ENCODE data around the gene RBMS3. TPM values are rescaled to one million over a fixed set of nuclear protein-coding genes. Genes with fewer than 3 reads are reported as not detected.

Gene RBMS3
- total RNA-seq, 1 experiment from 2014 or later, result 5.9 TPM

DNA sequence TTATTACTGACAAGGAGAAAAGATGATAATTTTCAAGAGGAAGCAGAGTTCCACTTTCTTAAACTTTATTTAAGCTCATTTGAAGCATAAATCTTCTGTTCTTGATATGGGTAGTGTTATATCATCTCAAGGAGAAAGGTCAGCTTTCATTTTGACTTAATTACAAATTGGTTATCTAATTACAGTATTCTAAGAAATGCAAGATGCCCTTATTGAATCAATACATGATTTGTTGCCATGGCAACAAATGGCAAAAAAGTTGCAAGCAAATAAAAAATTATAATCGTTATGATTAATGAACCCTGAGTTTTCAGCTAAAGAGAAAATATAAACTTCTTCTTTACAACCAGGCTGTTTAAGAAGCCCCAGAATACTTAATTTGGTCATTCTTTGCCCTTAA is 622.7 kb downstream of the RBMS3 start:
- Histone ChIP-seq H3K27ac (ENCODE audit: low read depth, low read length, poor library complexity, severe bottlenecking) (no peak overlapping the region), H3K27me3 (replicated peaks; ENCODE audit: insufficient read depth, low read depth, low read length, poor library complexity) (no peaks in the 10 kb centered on the region), H3K36me3 (ENCODE audit: insufficient read depth, low read length, poor library complexity, severe bottlenecking) (no peaks in the 10 kb centered on the region), H3K4me3 (ENCODE audit: low read depth, low read length, poor library complexity, severe bottlenecking) (no peak overlapping the region), H3K9me3 (ENCODE audit: low read depth, low read length, poor library complexity, severe bottlenecking) (no peaks in the 10 kb centered on the region), H3K4me1 (ENCODE audit: insufficient read depth, low read length, poor library complexity, severe bottlenecking) (peaks cover 3% of the 10 kb centered on the region)
- no TSS peak for BruUV-seq (replicated peaks)
- intact Hi-C loops (cut with micrococcal nuclease; ENCODE audit: unreplicated experiment), result no loop called here
- DNase-seq (ENCODE audit: low spot score), result no peak
- CTCF ChIA-PET, result no interaction called here
- POLR2A ChIA-PET (ENCODE audit: low non-redundant PET), result no interaction called here
- TF ChIP-seq, protein P1, sequence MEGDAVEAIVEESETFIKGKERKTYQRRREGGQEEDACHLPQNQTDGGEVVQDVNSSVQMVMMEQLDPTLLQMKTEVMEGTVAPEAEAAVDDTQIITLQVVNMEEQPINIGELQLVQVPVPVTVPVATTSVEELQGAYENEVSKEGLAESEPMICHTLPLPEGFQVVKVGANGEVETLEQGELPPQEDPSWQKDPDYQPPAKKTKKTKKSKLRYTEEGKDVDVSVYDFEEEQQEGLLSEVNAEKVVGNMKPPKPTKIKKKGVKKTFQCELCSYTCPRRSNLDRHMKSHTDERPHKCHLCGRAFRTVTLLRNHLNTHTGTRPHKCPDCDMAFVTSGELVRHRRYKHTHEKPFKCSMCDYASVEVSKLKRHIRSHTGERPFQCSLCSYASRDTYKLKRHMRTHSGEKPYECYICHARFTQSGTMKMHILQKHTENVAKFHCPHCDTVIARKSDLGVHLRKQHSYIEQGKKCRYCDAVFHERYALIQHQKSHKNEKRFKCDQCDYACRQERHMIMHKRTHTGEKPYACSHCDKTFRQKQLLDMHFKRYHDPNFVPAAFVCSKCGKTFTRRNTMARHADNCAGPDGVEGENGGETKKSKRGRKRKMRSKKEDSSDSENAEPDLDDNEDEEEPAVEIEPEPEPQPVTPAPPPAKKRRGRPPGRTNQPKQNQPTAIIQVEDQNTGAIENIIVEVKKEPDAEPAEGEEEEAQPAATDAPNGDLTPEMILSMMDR (conservative IDR thresholded peaks at IDR 0.05; ENCODE audit: low read depth, low read length), result no peak
- TF ChIP-seq EZH2 (IDR thresholded peaks at IDR 0.05; ENCODE audit: borderline replicate concordance, low read depth, low read length, poor library complexity, severe bottlenecking), result no peak

DNA sequence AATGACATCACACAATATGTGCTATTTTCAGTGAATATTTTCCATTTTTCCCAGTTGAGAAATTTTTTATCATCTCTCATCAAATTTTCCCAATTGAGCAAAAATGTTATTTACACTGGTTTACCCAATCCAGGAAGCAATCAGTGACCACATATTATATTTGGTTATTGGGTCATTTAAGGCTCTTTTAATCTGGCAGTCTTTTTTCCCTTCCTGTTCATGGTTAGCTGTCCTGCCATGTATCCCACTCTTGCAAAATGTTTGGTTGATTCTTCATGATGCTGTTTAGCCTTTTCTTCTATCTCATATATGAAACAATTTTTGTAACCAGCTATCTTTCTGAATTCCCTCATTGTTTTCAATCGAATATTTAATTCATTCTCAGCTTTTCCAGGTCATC is 626.0 kb downstream of the RBMS3 start:
- no peak overlapping the region for H3K4me3 ChIP-seq (ENCODE audit: low read depth, low read length, poor library complexity, severe bottlenecking)
- BruUV-seq (replicated peaks), result no TSS peak
- POLR2A ChIA-PET (ENCODE audit: low non-redundant PET), result no interaction called here
- H3K36me3 ChIP-seq (ENCODE audit: insufficient read depth, low read length, poor library complexity, severe bottlenecking), result no peaks in the 10 kb centered on the region
- H3K27me3 ChIP-seq (replicated peaks; ENCODE audit: insufficient read depth, low read depth, low read length, poor library complexity), result no peaks in the 10 kb centered on the region
- CTCF ChIA-PET, result no interaction called here
- TF ChIP-seq, protein P1 (conservative IDR thresholded peaks at IDR 0.05; ENCODE audit: low read depth, low read length), result no peak
- no peak for TF ChIP-seq EZH2 (IDR thresholded peaks at IDR 0.05; ENCODE audit: borderline replicate concordance, low read depth, low read length, poor library complexity, severe bottlenecking)
- no peak overlapping the region for H3K27ac ChIP-seq (ENCODE audit: low read depth, low read length, poor library complexity, severe bottlenecking)
- DNase-seq (ENCODE audit: low spot score), result no peak
- intact Hi-C loops (cut with micrococcal nuclease; ENCODE audit: unreplicated experiment), result no loop called here
- no peaks in the 10 kb centered on the region for H3K4me1 ChIP-seq (ENCODE audit: insufficient read depth, low read length, poor library complexity, severe bottlenecking)
- no peaks in the 10 kb centered on the region for H3K9me3 ChIP-seq (ENCODE audit: low read depth, low read length, poor library complexity, severe bottlenecking)

GRCh38 chr3:29912600-29913288 is 631.9 kb downstream of the RBMS3 start:
- ChIA-PET POLR2A (ENCODE audit: low non-redundant PET) (no interaction called here), CTCF (no interaction called here)
- DNase-seq (ENCODE audit: low spot score), result no peak
- Histone ChIP-seq H3K27ac (ENCODE audit: low read depth, low read length, poor library complexity, severe bottlenecking) (no peak overlapping the region), H3K27me3 (replicated peaks; ENCODE audit: insufficient read depth, low read depth, low read length, poor library complexity) (no peaks in the 10 kb centered on the region), H3K36me3 (ENCODE audit: insufficient read depth, low read length, poor library complexity, severe bottlenecking) (no peaks in the 10 kb centered on the region), H3K9me3 (ENCODE audit: low read depth, low read length, poor library complexity, severe bottlenecking) (no peaks in the 10 kb centered on the region), H3K4me1 (ENCODE audit: insufficient read depth, low read length, poor library complexity, severe bottlenecking) (no peaks in the 10 kb centered on the region), H3K4me3 (ENCODE audit: low read depth, low read length, poor library complexity, severe bottlenecking) (no peak overlapping the region)
- TF ChIP-seq, protein P1 (conservative IDR thresholded peaks at IDR 0.05; ENCODE audit: low read depth, low read length), result no peak
- TF ChIP-seq EZH2 (IDR thresholded peaks at IDR 0.05; ENCODE audit: borderline replicate concordance, low read depth, low read length, poor library complexity, severe bottlenecking), result no peak
- intact Hi-C loops (cut with micrococcal nuclease; ENCODE audit: unreplicated experiment), result no loop called here
- no TSS peak for BruUV-seq (replicated peaks)

All from A673 (cell line).